NB4 (cell line): ENCODE results near the gene C10orf88.
A peak's percentile ranks its signal among the peaks of the same experiment; 100 is the strongest.

ENCODE experiments used
- DNase-seq: peaks from one replicate; pipeline ENCODE4 v3.0.0; 2010; ENCODE audit warnings: low read depth
- H3K4me3 ChIP-seq: one replicate; pipeline ENCODE4 v1.5.1; 2011; ENCODE audit warnings: mild to moderate bottlenecking, low read depth, low read length, moderate library complexity
- MAX ChIP-seq: IDR thresholded peaks from 2 replicates; pipeline ENCODE4 v1.6.1; 2011; ENCODE audit warnings: low read depth, low read length
- MYC ChIP-seq: IDR thresholded peaks from 2 replicates; pipeline ENCODE4 v1.6.1; 2011; ENCODE audit warnings: low read depth, low read length
- POLR2A ChIP-seq: IDR thresholded peaks from 2 replicates; pipeline ENCODE4 v1.6.1; 2011; ENCODE audit warnings: mild to moderate bottlenecking; ENCODE audit not compliant: insufficient read length; ENCODE audit errors: extremely low read depth
- TF ChIP-seq, protein P1 (sequence below): IDR thresholded peaks from one replicate; pipeline ENCODE4 v1.5.1; 2012; ENCODE audit warnings: low read depth, low read length

The C10orf88 gene

GRCh38 chr10:122990278-122990677, 36.3 kb upstream of the C10orf88 start:
- TF ChIP-seq POLR2A (no peak), MAX (no peak)
- TF ChIP-seq, protein P1, sequence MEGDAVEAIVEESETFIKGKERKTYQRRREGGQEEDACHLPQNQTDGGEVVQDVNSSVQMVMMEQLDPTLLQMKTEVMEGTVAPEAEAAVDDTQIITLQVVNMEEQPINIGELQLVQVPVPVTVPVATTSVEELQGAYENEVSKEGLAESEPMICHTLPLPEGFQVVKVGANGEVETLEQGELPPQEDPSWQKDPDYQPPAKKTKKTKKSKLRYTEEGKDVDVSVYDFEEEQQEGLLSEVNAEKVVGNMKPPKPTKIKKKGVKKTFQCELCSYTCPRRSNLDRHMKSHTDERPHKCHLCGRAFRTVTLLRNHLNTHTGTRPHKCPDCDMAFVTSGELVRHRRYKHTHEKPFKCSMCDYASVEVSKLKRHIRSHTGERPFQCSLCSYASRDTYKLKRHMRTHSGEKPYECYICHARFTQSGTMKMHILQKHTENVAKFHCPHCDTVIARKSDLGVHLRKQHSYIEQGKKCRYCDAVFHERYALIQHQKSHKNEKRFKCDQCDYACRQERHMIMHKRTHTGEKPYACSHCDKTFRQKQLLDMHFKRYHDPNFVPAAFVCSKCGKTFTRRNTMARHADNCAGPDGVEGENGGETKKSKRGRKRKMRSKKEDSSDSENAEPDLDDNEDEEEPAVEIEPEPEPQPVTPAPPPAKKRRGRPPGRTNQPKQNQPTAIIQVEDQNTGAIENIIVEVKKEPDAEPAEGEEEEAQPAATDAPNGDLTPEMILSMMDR = no peak
- no peak for DNase-seq
- no peak overlapping the region for H3K4me3 ChIP-seq

GRCh38 chr10:122988501-122988900, 34.5 kb upstream of the C10orf88 start:
- no peak for DNase-seq
- TF ChIP-seq, protein P1 = no peak
- TF ChIP-seq POLR2A = no peak
- no peak for TF ChIP-seq MYC
- TF ChIP-seq MAX = no peak
- no peak overlapping the region for H3K4me3 ChIP-seq

DNA sequence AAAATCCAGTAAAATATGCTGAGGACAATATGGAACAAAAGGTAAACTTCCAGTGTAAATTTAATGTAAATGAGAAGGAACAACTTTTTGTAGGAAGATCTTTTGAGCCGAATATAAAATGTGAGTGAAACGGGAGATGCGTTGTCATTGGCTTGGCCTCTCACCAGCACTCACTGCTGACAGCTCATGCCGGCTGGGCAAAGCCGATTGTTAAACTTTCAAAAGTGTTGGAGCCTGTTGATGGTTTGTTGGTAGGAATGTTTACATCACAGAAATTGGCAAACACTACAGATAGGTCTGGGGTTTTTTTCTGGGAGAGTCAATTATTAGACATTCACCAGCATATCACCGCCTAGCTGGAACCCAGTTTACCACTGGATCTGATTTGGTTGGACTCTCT, 32.3 kb upstream of the C10orf88 start:
- TF ChIP-seq MAX (no peak), POLR2A (no peak), MYC (no peak)
- TF ChIP-seq, protein P1 = no peak
- H3K4me3 ChIP-seq = no peak overlapping the region
- DNase-seq = no peak

DNA sequence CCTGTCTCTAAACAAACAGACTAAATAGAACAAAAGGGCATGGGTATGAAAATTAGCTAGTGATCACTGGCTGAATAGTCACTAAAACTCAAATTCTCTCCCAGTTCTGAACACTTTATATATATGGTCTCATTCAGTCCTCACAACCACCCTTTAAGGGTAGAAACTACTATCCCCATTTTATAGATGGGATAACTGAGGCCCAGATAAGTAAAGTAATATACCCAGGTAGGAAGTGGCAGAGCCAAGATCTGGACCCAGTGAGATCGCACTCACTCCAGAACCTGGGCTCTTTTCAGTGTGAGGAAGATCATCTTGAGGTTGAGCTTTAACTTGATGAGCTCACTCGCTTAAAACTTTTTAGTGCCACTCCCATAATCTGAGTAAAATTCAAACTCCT, 30.7 kb upstream of the C10orf88 start:
- no peak for DNase-seq
- H3K4me3 ChIP-seq = no peak overlapping the region
- TF ChIP-seq POLR2A (no peak), MYC (no peak), MAX (no peak)
- TF ChIP-seq, protein P1 = no peak

DNA sequence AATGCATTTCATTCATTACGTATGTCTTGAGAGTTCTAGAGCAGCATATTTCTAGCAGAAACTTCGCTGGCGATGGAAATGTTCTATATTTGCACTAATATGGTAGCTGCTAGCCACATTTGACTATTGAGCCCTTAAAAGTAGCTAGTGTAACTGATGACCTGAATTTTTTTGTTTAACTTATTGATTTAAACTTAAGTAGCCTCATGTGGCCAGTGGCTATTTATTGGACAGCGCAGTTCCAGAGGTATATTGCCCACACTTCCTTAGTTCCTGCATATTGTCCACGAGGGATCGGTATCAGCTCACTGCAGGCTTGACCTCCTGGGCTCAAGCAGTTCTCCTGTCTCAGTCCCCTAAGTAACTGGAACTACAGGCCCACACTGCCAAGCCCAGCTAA, 29.9 kb upstream of the C10orf88 start:
- H3K4me3 ChIP-seq = no peak overlapping the region
- TF ChIP-seq MYC (no peak), POLR2A (no peak), MAX (no peak)
- TF ChIP-seq, protein P1 = no peak
- no peak for DNase-seq

GRCh38 chr10:122981066-122981464, 27.0 kb upstream of the C10orf88 start:
- 0 out of 2 replicates have a peak, but pooled peaks have one; percentile 13 for TF ChIP-seq MAX
- no peak for TF ChIP-seq POLR2A
- TF ChIP-seq, protein P1 = peak; percentile 49
- TF ChIP-seq MYC = peak; percentile 22; the same call in 1 of the 2 replicates
- peak overlapping the region; percentile 77 for H3K4me3 ChIP-seq
- peak; percentile 75 for DNase-seq
